Lower lobe of right lung (tissue), 2 donors: ENCODE data around the gene ZNF132. TPM values are rescaled to one million over a fixed set of nuclear protein-coding genes. Genes with fewer than 3 reads are reported as not detected.

ENCODE experiments used
- ATAC-seq, 2 donors: fragments of 200-7000 bp; cut with Tn5 transposase; one replicate each; pipeline ENCODE4 v1.9.1; 2020 to 2022; ENCODE audit warnings: mild to moderate bottlenecking in 2 of 2, moderate library complexity in 2 of 2
- DNase-seq: peaks from one replicate; pipeline ENCODE4 v3.0.0-alpha.2; 2020
- H3K27ac ChIP-seq: fragments of 200-600 bp; one replicate; pipeline ENCODE4 v1.8.0; 2022
- H3K27me3 ChIP-seq: fragments of 200-600 bp; one replicate; pipeline ENCODE4 v1.8.0; 2022; ENCODE audit warnings: low read depth
- H3K36me3 ChIP-seq: fragments of 200-600 bp; one replicate; pipeline ENCODE4 v1.8.0; 2022; ENCODE audit warnings: mild to moderate bottlenecking
- H3K4me1 ChIP-seq: fragments of 200-600 bp; one replicate; pipeline ENCODE4 v1.8.0; 2022
- H3K4me3 ChIP-seq: fragments of 200-600 bp; one replicate; pipeline ENCODE4 v1.8.0; 2022; ENCODE audit warnings: mild to moderate bottlenecking
- H3K9me3 ChIP-seq: fragments of 200-600 bp; one replicate; pipeline ENCODE4 v1.8.0; 2022
- CTCF ChIP-seq: fragments of 200-600 bp; IDR thresholded peaks from one replicate; pipeline ENCODE4 v1.8.0; 2022; ENCODE audit warnings: antibody characterized with exemption, mild to moderate bottlenecking
- intact Hi-C: fragments of 100-400 bp; cut with DNase I; formaldehyde crosslinking; loops from one replicate; pipeline ENCODE4 v1.11.0; 2022
- microRNA-seq: library from miRNA; unstranded; fragments of <30 nt; microRNA quantifications from one replicate; pipeline ENCODE4 v1.2.0, GENCODE V29; 2020; ENCODE audit warnings: borderline number of aligned reads
- total RNA-seq: library from RNA; stranded (reverse); fragmentation: NEBNext Ultra II Directional; extraction: Animal tissue kit (Norgen Biotek cat#: 25700); gene quantifications from one replicate; pipeline ENCODE4 v1.2.1, GENCODE V29; 2021
- donor health status: DM: no; HTN: yes; CAD: no; lungs with severe emphysema.

Gene ZNF132
- total RNA-seq, 1 donor from 2014 or later, result 7.4 TPM

DNA sequence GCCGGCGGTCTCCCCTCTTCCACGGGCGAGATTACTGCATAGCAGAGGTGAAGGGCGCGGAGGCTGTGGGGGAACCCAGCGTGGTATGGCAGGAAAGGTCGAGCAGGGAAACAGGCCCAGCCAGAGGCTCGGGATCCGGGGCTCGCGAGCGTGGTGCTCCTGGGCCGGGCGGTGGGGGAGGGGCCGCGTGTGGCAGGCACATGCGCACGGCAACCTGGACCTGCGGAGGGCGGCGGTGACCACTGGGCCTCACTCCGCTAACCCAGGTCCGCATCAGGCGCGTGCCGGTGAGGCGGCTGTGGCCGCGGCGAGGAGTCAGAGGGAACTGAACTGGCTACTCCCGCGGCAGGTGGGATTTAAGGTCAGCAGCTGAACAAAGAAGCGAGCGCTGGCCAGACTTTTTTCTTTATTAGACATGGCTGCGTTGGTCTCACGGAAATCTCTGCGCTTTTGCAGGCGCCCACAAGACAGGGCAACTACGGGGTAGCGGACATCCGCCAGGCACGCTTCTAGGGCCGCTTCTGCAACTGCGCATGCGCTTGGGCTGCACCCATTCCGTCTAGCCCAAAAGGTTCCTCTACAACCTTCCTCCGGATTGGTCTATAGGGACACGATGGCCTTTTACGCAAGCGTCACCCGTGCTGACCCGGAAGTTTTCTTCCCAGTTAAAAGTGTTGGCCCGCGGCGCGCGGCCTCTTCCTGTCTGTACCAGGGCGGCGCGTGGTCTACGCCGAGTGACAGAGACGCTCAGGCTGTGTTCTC lies 53.2 kb downstream of the ZNF132 start, which contains the start of gene RPS5:
RPS5 (plus strand) TSS at position 694 of the 762 bp plus-strand sequence. CDS start 869 bp downstream, outside the sequence.
- Histone ChIP-seq H3K9me3 (no peaks in the 10 kb centered on the region), H3K36me3 (peaks cover 39% of the 10 kb centered on the region), H3K27me3 (no peaks in the 10 kb centered on the region), H3K4me1 (peaks cover 48% of the 10 kb centered on the region), H3K27ac (peak within 1 kb of the TSS; percentile 99), H3K4me3 (peak within 1 kb of the TSS; percentile 80)
- ATAC-seq (peak; percentile 96 to 97), DNase-seq (peak; percentile 97)
- TF ChIP-seq CTCF, result no peak
- intact Hi-C loops, result no loop called here

DNA sequence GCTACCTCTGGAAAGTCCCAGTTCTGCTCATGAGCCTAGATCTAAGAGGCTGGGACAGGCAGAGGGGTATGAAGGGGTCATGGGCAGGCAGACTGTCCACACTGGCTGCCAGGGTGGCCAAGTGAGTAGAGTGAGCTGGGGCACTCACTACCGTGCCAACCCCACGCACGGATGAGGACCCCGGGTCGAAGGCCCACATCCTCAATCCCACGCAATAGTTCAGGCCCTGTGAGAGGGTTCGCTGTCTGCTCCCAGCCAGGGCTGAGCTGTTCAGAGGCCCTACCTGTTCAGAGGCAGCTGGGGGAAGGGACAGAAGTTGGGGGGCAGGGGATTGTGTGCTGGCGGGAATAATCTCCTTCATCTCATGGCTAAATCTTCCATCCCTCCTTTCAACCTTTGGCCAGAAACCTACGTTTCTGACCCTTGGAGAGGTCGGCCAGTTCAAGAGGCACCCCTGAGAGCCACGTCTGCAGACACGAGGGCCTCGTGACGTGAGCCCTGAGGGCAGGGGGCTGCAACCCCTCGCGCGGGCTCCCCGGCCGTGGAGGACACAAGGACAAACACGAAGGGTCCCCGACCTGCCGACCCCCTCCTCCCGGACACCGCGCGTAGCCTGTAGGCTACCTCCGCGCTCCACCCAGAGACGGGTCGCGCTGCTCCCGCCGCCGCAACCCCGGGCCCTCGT lies 53.9 kb downstream of the ZNF132 start:
- Histone ChIP-seq H3K4me1 (peaks cover 51% of the 10 kb centered on the region), H3K4me3 (peak overlapping the region; percentile 80), H3K27me3 (no peaks in the 10 kb centered on the region), H3K36me3 (peaks cover 31% of the 10 kb centered on the region), H3K27ac (peak overlapping the region; percentile 99), H3K9me3 (no peaks in the 10 kb centered on the region)
- peak; percentile 48 for DNase-seq
- ATAC-seq, result peak; percentile 18 to 31
- TF ChIP-seq CTCF, result no peak
- intact Hi-C loops, result no loop called here

GRCh38 chr19:58385313-58385890 lies 54.6 kb downstream of the ZNF132 start:
- H3K9me3 ChIP-seq, result no peaks in the 10 kb centered on the region
- peaks cover 25% of the 10 kb centered on the region for H3K36me3 ChIP-seq
- H3K4me3 ChIP-seq, result peak overlapping the region; percentile 80
- no peak for ATAC-seq
- peak; percentile 46 for DNase-seq
- TF ChIP-seq CTCF, result no peak
- intact Hi-C loops, result no loop called here
- H3K27ac ChIP-seq, result peak overlapping the region; percentile 99
- no peaks in the 10 kb centered on the region for H3K27me3 ChIP-seq
- H3K4me1 ChIP-seq, result peaks cover 48% of the 10 kb centered on the region

- H3K27ac ChIP-seq, result no peak overlapping the region
- no peak overlapping the region for H3K4me3 ChIP-seq
- H3K9me3 ChIP-seq, result no peaks in the 10 kb centered on the region
- intact Hi-C loops, result no loop called here
- H3K27me3 ChIP-seq, result no peaks in the 10 kb centered on the region
- peak; percentile 30 for DNase-seq
- peaks cover 2% of the 10 kb centered on the region for H3K36me3 ChIP-seq
- no peak for TF ChIP-seq CTCF
- ATAC-seq, result no peak
- H3K4me1 ChIP-seq, result peaks cover 43% of the 10 kb centered on the region
Observed at GRCh38 chr19:58382997-58383603, 56.9 kb downstream of the ZNF132 start.

Small RNA genes lying within 50 kb of the gene (microRNA-seq; reads per million reads assigned to microRNA genes)
- gene MIR4754, result not detected

Other genes starting within 250 kb of the ZNF132 start
- 22.6 TPM for gene ZNF544, start 211.2 kb downstream of the ZNF132 start, total RNA-seq
- gene ZNF8, start 161.2 kb downstream of the ZNF132 start, total RNA-seq, result 5.4 TPM
- 31.6 TPM for gene ERVK3-1, start 134.8 kb downstream of the ZNF132 start, total RNA-seq
- 3.6 TPM for gene ZSCAN22, start 113.2 kb downstream of the ZNF132 start, total RNA-seq
- 14.0 TPM for gene A1BG, start 86.7 kb downstream of the ZNF132 start, total RNA-seq
- gene ZNF497, start 77.4 kb downstream of the ZNF132 start, total RNA-seq, result 2.5 TPM
- gene ZNF837, start 59.1 kb downstream of the ZNF132 start, total RNA-seq, result 1.2 TPM
- gene RPS5, start 52.9 kb downstream of the ZNF132 start, total RNA-seq, result 770 TPM
- gene RNF225, start 44.5 kb downstream of the ZNF132 start, total RNA-seq, result not detected
- 10.0 TPM for gene ZNF584, start 31.5 kb downstream of the ZNF132 start, total RNA-seq
- 8.3 TPM for gene ZNF324B, start 11.5 kb upstream of the ZNF132 start, total RNA-seq
- gene ZNF324, start 26.9 kb upstream of the ZNF132 start, total RNA-seq, result 10.0 TPM
- gene ZNF446, start 36.2 kb upstream of the ZNF132 start, total RNA-seq, result 9.1 TPM
- gene SLC27A5, start 71.8 kb upstream of the ZNF132 start, total RNA-seq, result 6.6 TPM
- gene ZBTB45, start 79.7 kb upstream of the ZNF132 start, total RNA-seq, result 14.1 TPM
- 233 TPM for gene TRIM28, start 103.9 kb upstream of the ZNF132 start, total RNA-seq
- gene CHMP2A, start 115.0 kb upstream of the ZNF132 start, total RNA-seq, result 104 TPM
- 50.4 TPM for gene UBE2M, start 118.5 kb upstream of the ZNF132 start, total RNA-seq
- 50.7 TPM for gene MZF1, start 133.2 kb upstream of the ZNF132 start, total RNA-seq